Heart left ventricle (tissue), 16 donors: Measurements from ENCODE around the gene SETBP1. TPM values are rescaled to one million over a fixed set of nuclear protein-coding genes. Genes with fewer than 3 reads are reported as not detected.
A peak's percentile ranks its signal among the peaks of the same experiment; 100 is the strongest.

Source experiments
- ATAC-seq, 4 donors: fragments of 200-7000 bp; cut with Tn5 transposase; one replicate each; pipeline ENCODE4 v1.9.1; 2020 to 2022; ENCODE audit warnings: moderate library complexity in 4 of 4, mild to moderate bottlenecking in 3 of 4, moderate number of reproducible peaks in 1 of 4
- DNase-seq, 5 donors: peaks; one replicate each; pipeline ENCODE4 v3.0.0-alpha.2; 2020
- H3K27ac ChIP-seq, 12 donors: fragments of 200-600 bp; sonication (generic) in 4 of 12; one replicate each; pipeline versions ENCODE4 v1.5.0 to v1.8.0; 2016 to 2022; ENCODE audit warnings: mild to moderate bottlenecking in 2 of 12
- H3K27me3 ChIP-seq, 9 donors: fragments of 200-600 bp; sonication (generic) in 2 of 9; one replicate each; pipeline versions ENCODE4 v1.5.1 to v1.8.0; 2016 to 2022; ENCODE audit warnings: mild to moderate bottlenecking in 3 of 9
- H3K36me3 ChIP-seq, 9 donors: fragments of 200-600 bp; sonication (generic) in 2 of 9; one replicate each; pipeline versions ENCODE4 v1.5.0 to v1.8.0; 2018 to 2022; ENCODE audit warnings: mild to moderate bottlenecking in 2 of 9
- H3K4me1 ChIP-seq, 12 donors: fragments of 200-600 bp; sonication (generic) in 4 of 12; one replicate each; pipeline versions ENCODE4 v1.5.0 to v1.8.0; 2016 to 2022; ENCODE audit warnings: mild to moderate bottlenecking in 3 of 12
- H3K4me3 ChIP-seq, 12 donors: fragments of 200-600 bp; sonication (generic) in 4 of 12; one replicate each; pipeline versions ENCODE4 v1.5.0 to v1.8.0; 2017 to 2022; ENCODE audit warnings: mild to moderate bottlenecking in 9 of 12, moderate library complexity in 4 of 12
- H3K9me3 ChIP-seq, 12 donors: fragments of 200-600 bp; sonication (generic) in 4 of 12; one replicate each; pipeline versions ENCODE4 v1.5.0 to v1.8.0; 2016 to 2022; ENCODE audit warnings: mild to moderate bottlenecking in 1 of 12
- POLR2A ChIP-seq, 2 donors: fragments of 450-650 bp; IDR thresholded peaks; one replicate each; pipeline ENCODE4 v1.6.1; 2017; ENCODE audit warnings: antibody characterized with exemption in 2 of 2, mild to moderate bottlenecking in 2 of 2, moderate library complexity in 2 of 2
- WGBS, 4 donors: extraction: QIAGEN DNeasy Blood & Tissue Kit in 2 of 4; methylation state at CpG; one replicate each; pipeline versions ENCODE4 v1.1.5 to v1.1.7; 2013 to 2018; 5-methylcytosine and 5-hydroxymethylcytosine counted together
- intact Hi-C, 10 donors: fragments of 100-400 bp; cut with DNase I; formaldehyde crosslinking; loops; one replicate each; pipeline versions ENCODE4 v1.11.1 to v1.14.2; 2022
- polyA plus RNA-seq, 2 donors: library from polyadenylated mRNA; stranded (reverse); fragments of 200-250 nt; gene quantifications; one replicate each; pipeline ENCODE4 v1.2.3, GENCODE V29; 2013
- total RNA-seq, 9 donors: library from RNA; depleted of rRNA in 2 of 9; stranded (reverse); fragments of >200 nt in 2 of 9; fragmentation: NEBNext Ultra II Directional in 3 of 9; extraction: Animal tissue kit (Norgen Biotek cat#: 25700) in 3 of 9; gene quantifications; one replicate each; pipeline versions ENCODE4 v1.1.0 to v1.2.4, GENCODE V29; 2016 to 2023
- TF ChIP-seq, protein P1 (sequence below), 12 donors: fragments of 200-600 bp; sonication (generic) in 4 of 12; IDR thresholded peaks; one replicate each; pipeline versions ENCODE4 v1.5.0 to v1.8.0; 2018 to 2022; ENCODE audit warnings: antibody characterized with exemption in 12 of 12, mild to moderate bottlenecking in 5 of 12
- donor health status: ischemic (EF 13 %, LVEDD 7.1; RV severe dilation, severe dysfunction).
- donor health status: healthy with polysubstance abuse.
- donor health status: DM: no; HTN: yes; CAD: no.
- donor health status: DM: no; HTN: no; CAD: no.
- donor health status: ischemic (EF 25% LVEDD 6.9; RV normal size, moderate dysfunction).
- donor health status: ischemic (EF 25% LVEDD 5.7; RV mildly dilated, moderate dysfunction).
- donor health status: healthy.
- donor health status: DM: yes; HTN: yes; CAD: no.
- donor health status: ischemic (EF 35%, LVEDD 5.7; RV mildly dilated, moderate dysfunction).
- donor health status: nonischemic (EF 11% LVEDD 7.7; RV severe dilation, severe dysfunction).
- donor health status: DM: yes; HTN: yes; CAD: no.
- donor health status: PGD.
- donor health status: ischemic (EF 29% LVEDD 5.4; RV normal size, mild dysfunction).
- donor health status: nonischemic (EF 23%, LVEDD 6.1; RV moderate dilation, normal function).

Gene SETBP1
- total and polyA plus RNA-seq, 11 donors: 1.2 to 10.6 (median 5.5) TPM

- intact Hi-C loops: no loop called here
- ATAC-seq (no peak), DNase-seq (no peak)
- H3K4me3 ChIP-seq: no peak overlapping the region
- peaks cover 0 to 22% (median 5%) of the 10 kb centered on the region in 12 donors for H3K4me1 ChIP-seq
- no peak for TF ChIP-seq POLR2A (IDR thresholded peaks at IDR 0.05)
- TF ChIP-seq, protein P1, sequence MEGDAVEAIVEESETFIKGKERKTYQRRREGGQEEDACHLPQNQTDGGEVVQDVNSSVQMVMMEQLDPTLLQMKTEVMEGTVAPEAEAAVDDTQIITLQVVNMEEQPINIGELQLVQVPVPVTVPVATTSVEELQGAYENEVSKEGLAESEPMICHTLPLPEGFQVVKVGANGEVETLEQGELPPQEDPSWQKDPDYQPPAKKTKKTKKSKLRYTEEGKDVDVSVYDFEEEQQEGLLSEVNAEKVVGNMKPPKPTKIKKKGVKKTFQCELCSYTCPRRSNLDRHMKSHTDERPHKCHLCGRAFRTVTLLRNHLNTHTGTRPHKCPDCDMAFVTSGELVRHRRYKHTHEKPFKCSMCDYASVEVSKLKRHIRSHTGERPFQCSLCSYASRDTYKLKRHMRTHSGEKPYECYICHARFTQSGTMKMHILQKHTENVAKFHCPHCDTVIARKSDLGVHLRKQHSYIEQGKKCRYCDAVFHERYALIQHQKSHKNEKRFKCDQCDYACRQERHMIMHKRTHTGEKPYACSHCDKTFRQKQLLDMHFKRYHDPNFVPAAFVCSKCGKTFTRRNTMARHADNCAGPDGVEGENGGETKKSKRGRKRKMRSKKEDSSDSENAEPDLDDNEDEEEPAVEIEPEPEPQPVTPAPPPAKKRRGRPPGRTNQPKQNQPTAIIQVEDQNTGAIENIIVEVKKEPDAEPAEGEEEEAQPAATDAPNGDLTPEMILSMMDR (IDR thresholded peaks at IDR 0.05): no peak
- H3K36me3 ChIP-seq: no peaks in the 10 kb centered on the region
- H3K9me3 ChIP-seq: no peaks in the 10 kb centered on the region
- H3K27ac ChIP-seq: no peak overlapping the region
- WGBS, 4 donors: 94 to 97% (median 96%) methylated on average over 6 of the region's 6 CpGs
- no peaks in the 10 kb centered on the region for H3K27me3 ChIP-seq
These were observed 135.8 kb downstream of the SETBP1 start for GRCh38 chr18:44816477-44816876.

GRCh38 chr18:44817831-44818473, 137.3 kb downstream of the SETBP1 start:
- peaks cover 0 to 18% (median 5%) of the 10 kb centered on the region in 12 donors for H3K4me1 ChIP-seq
- no peaks in the 10 kb centered on the region for H3K36me3 ChIP-seq
- ATAC-seq (no peak), DNase-seq (no peak)
- TF ChIP-seq, protein P1 (IDR thresholded peaks at IDR 0.05): no peak
- TF ChIP-seq POLR2A (IDR thresholded peaks at IDR 0.05): no peak
- no peaks in the 10 kb centered on the region for H3K27me3 ChIP-seq
- no peaks in the 10 kb centered on the region for H3K9me3 ChIP-seq
- no peak overlapping the region for H3K4me3 ChIP-seq
- peak overlapping the region in 1 of 12 donors; percentile 25 for H3K27ac ChIP-seq
- WGBS, 4 donors: 81 to 88% (median 85%) methylated on average over 10 of the region's 10 CpGs
- intact Hi-C loops: no loop called here

DNA sequence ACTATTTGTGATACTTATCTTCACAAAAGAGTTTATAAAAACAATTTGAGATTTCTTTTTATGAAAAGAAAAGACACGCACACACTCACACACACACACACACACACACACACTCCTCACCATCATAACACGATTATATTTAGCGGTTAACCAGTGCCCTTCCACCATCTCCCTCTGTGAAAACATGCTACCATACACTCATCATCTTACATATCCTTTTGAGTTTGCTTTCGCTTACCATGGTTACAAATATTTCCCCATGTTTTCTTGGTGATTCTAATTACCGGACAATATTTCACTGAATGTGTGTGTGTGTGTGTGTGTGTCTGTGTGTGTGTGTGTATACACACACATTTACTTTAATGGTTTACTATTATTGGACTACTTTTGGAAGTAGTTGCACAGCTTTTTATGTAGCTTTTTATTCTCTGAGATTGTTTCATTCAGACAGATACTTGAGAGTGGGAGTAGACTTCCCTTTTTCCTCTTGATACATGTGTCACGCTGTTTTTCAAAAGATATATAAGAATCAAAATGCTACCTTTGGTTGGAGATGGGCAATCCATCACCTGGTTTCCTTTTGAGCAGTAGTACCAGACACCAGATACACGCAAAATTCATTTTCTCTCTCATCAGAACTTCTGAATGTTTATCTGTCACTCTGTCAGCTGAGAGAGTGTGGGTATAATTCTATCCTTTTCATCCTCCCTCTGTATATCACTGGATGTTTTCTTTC, 138.1 kb downstream of the SETBP1 start:
- no peaks in the 10 kb centered on the region for H3K9me3 ChIP-seq
- H3K27ac ChIP-seq: peak overlapping the region in 1 of 12 donors; percentile 25

More for the DNA sequence above, 138.1 kb downstream of the SETBP1 start:
- WGBS, 4 donors: 86 to 91% (median 87%) methylated on average over 7 of the region's 7 CpGs
- ATAC-seq (no peak), DNase-seq (no peak)
- Histone ChIP-seq H3K36me3 (no peaks in the 10 kb centered on the region), H3K4me1 (peaks cover 0 to 18% (median 5%) of the 10 kb centered on the region in 12 donors), H3K4me3 (no peak overlapping the region), H3K27me3 (no peaks in the 10 kb centered on the region)
- no peak for TF ChIP-seq POLR2A (IDR thresholded peaks at IDR 0.05)
- TF ChIP-seq, protein P1 (IDR thresholded peaks at IDR 0.05): no peak
- intact Hi-C loops: no loop called here
